Activated T-cell treated with anti-CD3 and anti-CD28 coated beads for 48 hours (primary cell): ENCODE data around the gene SPG7.

Experiments
- DNase-seq: peaks from one replicate; pipeline ENCODE4 v3.0.0-alpha.2; 2020; ENCODE audit warnings: low read depth

Gene SPG7

DNA sequence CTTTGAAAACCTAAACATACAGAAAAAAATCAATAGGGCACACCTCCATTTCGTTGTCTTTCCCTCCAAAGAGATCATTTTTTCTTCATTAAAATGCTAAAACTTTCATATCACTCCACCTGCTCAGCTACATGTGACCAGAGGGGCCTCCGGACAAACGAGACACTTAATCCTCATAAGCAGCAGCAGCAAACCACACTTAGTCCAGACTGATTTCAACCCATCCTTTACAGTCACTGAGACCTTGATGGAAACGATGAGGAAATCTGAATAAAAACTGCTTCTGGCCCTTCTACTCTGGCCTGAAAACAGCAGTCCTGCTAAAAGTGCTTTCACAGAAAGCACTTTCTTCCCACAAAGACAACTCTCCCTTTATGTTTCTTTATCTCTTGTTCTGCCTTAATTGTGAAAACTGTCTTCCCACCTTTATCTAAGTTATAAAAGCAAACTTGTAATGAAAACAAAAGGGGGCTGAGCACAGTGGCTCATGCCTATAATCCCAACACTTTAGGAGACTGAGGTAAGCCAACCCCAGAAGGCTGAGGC, 22.4 kb upstream of the SPG7 start:
- DNase-seq: no peak

DNA sequence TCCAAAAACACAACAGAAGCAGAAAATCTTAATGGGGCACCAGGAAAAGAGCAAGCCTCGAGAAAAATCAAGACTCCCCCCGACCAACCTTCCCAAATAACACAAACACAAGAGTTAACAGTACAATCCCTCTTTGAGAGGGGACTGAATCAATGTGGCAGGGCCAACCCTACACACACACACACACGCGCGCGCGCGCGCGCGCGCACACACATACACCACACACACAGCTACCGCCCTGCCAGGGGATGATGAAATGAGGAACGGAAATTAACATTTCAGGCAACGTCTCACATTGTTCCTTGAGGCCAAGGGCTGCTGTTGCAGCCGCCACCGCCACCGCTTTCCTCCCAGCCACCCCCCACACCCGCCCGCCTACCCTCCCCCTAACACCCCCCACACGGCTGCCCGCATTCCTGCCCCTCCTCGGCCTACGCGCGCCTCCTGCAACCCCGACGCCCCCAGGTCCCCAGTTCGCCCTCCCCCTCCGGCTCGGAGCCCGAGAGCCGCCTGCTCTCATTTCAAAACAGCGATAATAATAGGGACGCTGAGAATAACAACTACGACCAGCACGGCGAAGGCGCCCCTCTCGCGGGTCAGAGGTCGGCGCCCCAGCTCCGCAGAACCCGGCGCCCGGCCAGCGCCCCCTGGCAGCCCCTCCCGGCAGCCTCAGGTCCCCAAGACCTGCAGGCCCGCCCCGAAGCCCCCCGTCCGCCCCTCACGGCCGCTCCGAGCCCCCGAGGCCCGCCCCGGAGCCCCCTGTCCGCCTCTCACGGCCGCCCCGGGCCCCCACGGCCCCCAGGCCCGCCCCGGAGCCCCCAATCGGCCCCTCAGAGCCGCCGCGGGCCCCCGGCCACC, 18.9 kb upstream of the SPG7 start:
- DNase-seq: peak; percentile 76

DNA sequence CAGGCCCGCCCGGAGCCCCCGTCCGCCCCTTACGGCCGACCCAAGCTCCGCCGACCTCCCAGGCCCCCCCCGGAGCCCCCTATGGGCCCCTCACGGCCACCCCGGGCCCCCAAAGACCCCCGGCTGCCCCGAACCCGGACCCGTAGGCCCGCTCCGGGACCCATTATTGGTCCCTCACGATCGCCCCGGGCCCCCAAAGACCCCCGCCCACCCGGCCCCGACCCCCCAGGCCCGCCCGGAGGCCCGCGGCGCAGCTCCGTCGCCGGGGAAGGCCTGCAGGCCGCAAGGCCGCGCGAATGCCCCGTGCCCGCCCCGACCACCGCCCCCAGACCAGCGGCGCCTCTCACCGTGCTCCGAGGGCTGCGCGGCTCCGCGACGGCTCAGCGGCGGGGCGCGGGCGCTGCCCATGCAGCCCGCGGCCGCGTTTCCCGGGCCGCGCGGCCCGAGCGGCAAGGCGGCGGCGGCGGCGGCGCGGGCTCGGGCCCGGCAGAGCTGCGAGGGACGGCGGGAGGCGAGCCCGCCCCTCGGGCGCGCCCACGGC, 18.2 kb upstream of the SPG7 start:
- DNase-seq: no peak

DNA sequence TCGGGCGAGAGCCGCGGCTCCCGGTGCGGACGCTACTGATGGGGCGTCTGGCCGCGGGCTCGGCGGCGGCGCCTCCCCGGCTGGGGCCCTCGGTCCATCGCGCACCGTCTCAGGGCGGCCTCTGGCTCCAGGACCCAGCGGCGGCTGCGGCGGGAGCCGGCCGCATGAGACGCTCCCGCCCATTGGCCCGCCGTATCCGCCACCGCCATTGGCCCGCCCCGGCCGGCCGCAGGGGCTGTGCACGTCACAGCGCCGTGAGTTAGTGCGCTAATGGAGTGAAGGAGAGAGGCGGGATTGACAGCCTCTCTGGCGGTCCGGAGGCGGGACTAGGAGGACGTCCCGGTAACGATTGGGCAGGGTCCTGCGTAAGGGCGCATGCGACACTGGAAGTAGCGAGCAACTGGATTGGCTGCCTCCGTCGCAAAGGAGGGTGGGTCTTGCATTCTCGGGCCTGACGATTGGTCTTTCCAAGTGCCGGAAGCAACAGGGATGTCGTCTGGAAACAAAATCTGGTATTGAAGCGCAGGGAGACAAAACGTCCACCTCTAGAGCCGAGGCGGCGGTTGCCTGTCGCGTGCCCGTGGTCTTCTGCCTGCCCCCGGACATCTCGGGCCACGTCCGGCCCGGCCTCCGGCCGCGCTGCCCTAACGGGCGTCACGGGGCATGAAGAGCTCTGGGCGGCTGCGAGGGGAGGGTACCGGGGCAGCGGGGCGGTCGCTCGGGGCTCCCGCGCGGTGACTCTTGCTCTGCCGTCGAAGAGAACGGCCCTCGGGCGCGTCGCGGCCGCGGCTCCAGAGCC, 17.6 kb upstream of the SPG7 start, which contains the start of gene ANKRD11:
Gene ANKRD11 (minus strand): TSS at position 123 of the 799 bp plus-strand sequence. CDS start 173,542 bp downstream, outside the sequence.
- peak; percentile 98 for DNase-seq

DNA sequence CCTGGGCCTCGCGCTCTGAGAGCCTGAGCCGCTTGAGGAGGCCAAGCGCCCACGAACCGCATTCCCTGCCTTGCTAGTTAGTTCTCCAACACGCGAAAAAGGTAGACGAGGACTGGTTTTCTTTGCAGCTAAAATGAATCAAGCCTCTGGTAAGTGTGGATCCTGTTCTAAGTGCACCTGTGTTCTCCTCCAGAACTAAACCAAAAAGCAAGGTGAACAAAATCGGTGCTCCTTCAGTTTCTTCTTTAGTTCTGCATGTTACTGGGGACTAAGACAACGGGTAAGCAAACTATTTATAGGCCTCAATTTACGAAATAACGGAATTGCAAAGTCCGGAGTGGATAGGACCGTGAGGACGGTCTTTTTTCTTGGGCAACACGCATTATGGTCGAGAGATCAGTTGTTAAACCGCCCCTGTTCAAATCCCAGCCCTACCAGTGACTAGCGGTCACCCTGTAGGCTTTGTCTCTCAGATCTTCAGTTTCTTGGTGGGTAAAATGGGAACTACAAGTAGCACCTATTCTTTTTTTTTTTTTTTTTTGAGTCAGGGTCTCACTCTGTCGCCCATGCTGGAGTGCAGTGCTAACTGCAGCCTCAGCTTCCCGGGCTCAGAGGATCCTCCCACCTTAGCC, 16.8 kb upstream of the SPG7 start:
- DNase-seq: no peak

DNA sequence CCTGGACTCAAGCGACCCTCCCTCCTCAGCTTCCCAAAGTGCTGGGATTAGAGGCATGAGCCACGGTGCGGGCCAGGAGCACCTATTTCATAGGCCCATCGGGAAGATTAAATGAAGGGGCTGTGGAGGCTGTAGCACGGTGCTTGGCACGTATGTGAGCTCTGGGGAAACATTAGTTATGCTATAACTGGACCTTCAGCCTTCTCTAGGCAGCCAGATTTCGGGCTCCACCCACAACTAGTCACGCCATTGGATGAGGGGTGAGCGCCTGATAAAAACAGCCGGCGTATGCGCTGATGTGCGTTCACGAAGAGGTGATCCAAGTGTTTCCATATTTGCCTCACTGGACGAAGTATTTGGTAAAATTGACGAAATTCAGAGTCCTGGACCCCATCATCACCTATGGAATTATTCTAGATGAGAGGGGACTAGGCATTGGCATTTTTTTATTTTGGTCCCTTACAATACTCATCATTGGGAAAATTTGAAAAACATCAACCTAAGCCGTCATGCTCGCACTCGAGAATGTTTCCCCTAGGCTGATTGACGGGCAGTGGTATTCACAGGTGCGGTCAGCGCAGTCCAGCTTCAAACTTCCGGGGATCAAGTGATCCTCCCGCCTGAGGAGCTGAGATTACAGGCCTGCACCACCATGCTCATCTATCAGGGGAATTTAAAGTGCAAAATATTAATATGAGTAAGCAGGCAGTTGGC, 16.1 kb upstream of the SPG7 start:
- DNase-seq: no peak

DNA sequence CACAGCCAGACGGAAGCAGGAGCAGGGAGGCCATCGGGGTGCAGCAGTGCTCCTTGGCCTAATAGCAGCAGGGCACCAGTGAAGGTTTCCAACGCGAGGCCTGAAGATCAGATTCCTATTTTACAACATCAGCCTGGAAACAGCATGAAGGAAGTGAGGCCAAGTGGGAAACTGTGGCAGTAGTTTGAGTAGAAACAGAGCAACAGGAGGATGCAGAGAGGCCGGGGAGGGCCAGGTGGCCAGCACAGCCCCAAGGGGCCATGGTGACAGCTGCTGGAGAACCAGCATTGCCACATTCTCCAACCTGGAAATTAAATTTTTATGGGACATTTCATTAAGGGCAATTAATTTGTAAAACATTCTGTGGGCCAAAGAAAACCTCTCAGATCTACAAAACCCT, 14.4 kb upstream of the SPG7 start:
- DNase-seq: no peak

DNA sequence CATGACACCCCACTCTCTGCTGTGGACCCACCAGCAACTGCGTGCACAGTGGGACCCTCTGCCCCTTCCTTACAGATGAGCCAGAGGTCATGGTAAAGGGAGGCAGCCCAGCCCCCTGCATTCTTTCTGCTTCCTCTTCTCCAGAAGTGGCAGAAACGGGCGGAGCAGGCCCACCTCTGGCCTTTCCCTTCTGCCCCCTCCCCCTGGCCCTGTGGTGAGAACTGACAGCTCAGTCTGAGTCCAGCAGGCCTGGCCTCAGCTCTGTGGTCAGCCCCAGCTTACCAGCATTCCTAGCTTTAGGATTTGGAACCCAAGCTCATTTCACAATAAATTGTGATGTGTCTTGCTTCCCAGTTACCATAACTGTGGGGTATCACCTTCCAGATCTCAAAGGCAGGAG, 13.1 kb upstream of the SPG7 start:
- DNase-seq: no peak

DNA sequence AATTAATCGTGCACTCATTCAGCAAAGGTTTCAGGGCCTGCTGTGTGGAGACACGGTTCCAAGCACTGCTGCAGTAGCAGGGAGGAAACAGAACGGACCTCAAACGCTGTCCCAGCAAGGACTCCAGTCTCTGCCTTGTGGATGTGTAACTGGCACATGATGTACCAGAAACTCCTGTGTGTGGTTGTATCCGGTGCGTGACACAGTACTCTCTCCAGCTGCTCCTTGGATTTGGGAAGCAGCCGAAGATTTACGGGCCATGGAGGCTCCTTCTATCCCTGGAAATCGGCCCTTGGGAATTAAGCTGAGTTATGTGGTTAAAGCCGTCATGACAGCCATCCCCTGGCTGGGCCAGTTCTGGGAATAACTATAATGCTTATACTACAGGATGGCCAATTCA, 9.4 kb upstream of the SPG7 start:
- no peak for DNase-seq

DNA sequence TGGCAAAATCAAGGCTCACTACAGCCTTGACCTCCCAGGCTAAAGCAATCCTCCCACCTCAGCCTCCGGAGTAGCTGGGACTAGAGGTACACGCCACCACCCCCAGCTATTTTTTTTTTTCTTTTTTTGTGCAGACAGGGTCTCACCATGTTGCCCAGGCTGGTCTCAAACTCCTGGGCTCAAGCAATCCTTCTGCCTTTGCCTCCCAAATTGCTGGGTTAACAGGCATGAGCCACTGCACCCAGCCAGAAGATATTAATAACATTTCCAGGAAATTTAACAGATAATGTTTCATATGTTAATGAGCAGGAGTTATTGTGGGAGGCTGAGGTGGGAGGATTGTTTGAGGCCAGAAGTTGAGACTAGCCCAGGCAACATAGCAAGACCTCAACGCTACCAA, 8.4 kb upstream of the SPG7 start:
- no peak for DNase-seq

DNA sequence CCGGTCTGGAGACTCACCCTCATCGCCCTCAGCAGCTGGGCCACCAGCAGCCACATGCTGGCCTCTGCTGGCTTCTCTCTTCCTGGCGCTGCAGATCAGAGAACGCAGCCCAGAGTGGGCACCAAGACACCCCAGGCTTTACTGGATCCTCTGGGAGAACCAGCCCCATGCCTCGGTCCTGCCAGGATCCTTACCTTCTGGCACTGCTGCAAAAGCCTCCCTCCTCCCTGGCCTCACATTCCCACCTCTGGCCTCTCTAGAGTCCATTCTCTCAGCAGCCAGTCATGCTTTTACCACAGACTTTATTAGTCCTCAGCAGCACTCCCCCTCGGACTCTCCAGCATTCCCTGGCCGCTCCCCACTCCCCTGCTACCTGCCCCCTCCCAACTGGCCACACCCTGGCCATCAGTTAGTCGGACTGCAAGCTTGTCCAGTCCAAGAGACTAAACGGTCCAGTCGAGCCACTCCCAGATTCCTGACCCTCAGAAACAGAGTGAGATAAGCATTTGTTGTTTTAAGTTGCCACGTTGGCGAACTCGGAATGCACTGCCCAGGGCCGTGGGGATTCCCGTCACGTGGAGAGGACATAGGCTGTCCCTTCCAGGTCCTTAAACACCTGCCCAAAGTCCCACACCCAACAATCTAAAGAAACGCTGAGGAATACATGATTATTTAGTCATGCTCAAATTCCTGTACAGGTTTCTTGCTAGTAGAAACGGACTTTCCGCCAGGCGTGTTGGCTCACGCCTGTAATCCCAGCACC, 5.9 kb upstream of the SPG7 start:
- DNase-seq: no peak

DNA sequence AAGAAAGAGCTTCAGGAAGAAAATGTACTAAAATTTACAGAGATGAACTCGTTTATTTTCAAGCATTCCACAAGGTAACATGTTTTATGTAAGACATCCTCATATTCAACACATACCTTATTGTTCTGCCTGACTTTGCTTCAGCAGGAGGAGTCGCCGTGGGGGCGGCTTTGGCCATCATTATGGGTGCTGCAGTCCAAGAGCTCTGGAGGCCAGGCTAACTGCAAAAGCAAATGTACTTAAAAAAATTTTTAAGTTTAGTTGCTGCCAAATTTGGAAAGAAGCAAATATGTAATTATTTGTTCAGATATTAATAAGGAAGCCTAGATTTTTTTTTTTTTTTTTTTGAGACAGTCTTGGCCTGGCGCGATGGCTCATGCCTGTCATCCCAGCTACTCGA, 4.1 kb upstream of the SPG7 start:
- DNase-seq: no peak

DNA sequence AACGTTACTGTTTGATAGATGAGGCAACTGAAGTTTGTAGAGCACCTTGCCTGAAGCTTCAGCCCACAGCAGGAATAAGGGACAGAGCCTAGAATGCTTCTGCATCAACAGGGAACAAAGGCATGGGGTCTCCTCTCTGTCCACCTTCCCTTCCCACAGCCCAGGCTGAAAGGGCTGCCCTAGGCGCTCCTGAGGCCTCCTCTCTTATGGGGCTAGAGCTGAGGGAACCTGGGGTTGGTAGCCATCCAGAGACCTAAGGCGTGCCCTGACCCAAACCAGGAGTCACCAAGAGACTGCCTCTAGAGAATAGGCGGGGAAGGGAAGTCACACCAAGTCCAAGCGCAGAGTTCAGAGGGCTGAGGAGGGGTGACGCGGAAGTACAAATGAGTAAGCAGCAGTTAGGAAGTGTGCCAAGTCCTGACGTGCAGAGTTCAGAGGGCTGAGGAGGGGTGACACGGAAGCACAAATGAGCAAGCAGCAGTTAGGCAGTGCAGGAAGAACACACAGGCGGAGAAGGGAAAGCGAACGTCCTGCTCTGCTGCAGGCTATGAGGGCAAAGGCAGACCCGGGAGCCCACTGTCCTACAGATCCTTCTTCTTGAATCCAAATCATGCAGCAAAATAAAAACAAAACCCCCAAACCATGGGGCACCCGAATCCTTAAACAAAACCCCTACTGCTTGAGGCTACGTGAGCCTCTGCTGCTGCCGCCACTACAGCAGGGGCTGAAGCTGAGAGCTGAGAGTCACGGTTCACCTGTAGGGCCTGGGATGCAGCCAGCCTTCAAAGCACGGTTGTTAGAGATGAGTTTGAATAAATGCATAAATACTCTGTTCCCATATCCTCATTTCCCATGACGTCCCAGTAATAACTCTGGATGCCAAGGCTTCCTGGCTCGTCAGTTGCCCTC, 2.7 kb upstream of the SPG7 start:
- DNase-seq: peak; percentile 82

DNA sequence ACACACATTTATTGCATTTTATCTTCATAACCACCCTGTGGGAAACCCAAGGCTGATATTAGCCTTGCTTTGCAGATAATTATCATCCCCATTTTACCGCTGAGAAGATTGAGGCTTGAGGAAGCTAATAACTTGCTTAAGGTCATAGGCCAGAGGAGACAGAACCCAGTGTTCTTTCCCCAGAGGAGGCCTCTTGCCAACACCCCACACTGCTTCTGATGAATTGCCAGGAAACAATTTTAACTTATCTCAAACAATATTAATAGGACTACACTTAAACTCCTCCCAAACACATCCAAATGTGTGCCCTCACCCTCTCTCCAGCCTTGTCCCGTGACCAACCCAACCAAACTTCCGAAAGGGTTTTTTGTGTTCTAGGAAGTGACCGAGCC, 2.1 kb upstream of the SPG7 start:
- DNase-seq: no peak

DNA sequence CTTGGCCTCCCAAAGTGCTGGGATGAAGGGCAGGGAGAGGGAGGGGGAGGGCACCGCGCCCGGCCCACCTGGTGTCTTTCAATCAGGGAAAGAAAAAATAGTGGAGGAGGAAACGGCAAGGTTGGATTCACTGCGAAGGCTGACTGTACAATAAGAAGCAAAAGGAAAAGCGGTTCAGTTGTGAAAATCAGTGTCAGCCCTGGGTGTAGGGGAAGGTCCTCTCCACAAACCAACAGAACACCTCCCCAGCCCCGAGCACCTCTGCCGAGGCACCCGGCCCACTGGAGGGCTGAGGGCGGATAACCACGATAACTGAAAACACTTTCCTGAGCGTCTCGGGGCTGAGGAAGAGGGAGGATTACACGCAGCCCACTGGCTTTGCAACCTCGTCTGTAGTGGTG, 1.4 kb upstream of the SPG7 start:
- DNase-seq: peak; percentile 20

DNA sequence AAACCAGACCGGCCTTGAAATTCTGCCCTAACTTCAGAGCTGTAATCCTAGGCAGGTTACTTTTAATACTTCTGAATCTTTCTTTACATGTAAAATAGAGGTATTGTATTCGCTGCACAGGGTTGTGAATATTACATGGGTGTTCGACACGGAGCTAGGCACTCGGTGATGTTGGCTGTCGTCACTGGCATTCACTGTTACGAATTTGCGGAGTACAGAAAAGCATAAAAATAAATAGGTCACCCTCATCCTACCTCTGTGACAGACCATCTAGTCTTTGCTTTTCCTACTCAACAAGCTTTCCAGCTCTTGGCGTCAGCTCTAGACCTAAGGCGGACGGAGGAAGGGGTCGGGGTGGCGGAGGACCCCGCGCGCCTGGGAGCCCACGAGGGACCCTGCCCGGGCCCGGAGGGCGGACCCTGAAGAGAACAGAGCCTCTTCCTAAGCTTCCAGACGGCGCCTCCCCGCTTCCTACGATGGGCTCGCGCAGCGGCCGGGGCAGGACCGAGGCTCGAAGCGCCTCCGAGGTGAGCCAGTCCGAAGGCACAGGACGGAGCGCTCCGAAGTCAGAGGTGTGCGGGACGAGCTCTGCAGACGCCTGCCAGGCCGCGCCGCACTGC, 879 bp upstream of the SPG7 start:
- no peak for DNase-seq

DNA sequence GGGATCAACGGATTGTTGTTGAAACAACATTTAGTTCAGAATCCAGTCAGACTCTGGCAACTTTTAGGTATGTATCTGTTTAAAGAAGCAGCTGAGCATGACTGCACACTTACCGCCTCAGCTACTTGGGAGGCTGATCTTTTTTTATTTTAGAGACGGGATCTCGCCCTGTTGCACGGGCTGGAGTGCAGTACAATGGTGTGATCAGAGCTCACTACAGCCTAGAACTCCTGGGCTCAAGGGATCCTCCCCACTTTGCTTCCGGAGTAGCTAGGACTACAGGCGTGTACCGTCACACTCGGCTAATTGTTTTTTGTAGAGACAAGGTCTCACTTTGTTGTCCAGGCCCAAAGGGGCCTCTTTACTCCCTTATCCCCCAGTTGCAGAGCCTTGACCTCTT, 2.3 kb downstream of the SPG7 start:
- no peak for DNase-seq

DNA sequence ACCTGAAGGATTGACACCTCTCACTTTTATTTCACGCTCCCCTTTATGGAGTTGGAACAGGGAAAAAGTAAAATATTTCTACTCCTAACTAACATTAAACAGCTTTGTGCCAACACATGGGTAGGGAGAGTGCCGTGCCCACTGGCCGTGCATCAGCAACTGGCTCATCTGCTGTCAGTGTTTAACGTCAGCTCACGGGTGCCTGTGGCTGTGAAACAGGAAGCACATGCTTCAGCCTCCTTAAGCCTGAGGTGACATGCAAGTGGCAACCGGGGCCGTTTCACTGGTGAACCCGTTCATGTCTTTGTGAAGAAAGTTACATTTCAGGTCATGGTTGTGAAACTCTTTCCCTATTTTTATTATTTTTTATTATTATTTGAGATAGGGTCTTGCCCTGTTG, 3.2 kb downstream of the SPG7 start:
- no peak for DNase-seq

DNA sequence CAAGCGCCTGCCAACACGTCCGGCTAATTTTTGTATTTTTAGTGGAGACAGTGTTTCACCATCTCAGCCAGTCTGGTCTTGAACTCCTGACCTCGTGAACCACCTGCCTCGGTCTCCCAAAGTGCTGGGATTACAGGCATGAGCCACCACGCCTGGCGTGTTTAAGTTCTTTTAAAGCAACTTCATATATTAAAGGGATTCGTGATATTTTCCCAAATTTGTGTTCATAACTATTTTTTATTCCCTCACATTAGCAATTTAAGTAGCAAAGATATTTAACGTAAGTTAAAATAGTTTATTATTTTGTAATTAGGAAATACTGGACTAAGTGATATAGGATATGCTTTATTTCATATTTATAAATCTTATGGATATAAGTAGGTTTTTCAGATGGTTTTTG, 4.2 kb downstream of the SPG7 start:
- DNase-seq: no peak
